GM23338 (cell line): Measurements from ENCODE around the gene ENOX1. TPM values are rescaled to one million over a fixed set of nuclear protein-coding genes. Genes with fewer than 3 reads are reported as not detected.
A peak's percentile ranks its signal among the peaks of the same experiment; 100 is the strongest.

ENCODE experiments used
- ATAC-seq: fragments of 200-7000 bp; cut with Tn5 transposase; 3 replicates; pipeline ENCODE4 v1.9.1; 2020
- DNase-seq: peaks from one replicate; pipeline ENCODE4 v3.0.0-alpha.2; 2015; ENCODE audit warnings: low spot score
- H2AFZ ChIP-seq: fragments of 200-600 bp; sonication (generic); 2 replicates; pipeline ENCODE4 v1.8.0; 2016; ENCODE audit warnings: antibody characterized with exemption, mild to moderate bottlenecking, moderate library complexity
- H3F3A ChIP-seq: fragments of 200-600 bp; sonication (generic); replicated peaks from 2 replicates; pipeline ENCODE4 v1.8.0; 2017; ENCODE audit warnings: antibody characterized with exemption, mixed run types, low read depth
- H3K27ac ChIP-seq: fragments of 200-600 bp; sonication (generic); 2 replicates; pipeline ENCODE4 v1.6.1; 2016; ENCODE audit warnings: low read depth
- H3K27me3 ChIP-seq: fragments of 200-600 bp; sonication (generic); 2 replicates; pipeline ENCODE4 v1.8.0; 2016; ENCODE audit warnings: mild to moderate bottlenecking, mixed run types, moderate library complexity; ENCODE audit not compliant: insufficient read depth
- H3K36me3 ChIP-seq: fragments of 200-600 bp; sonication (generic); 2 replicates; pipeline ENCODE4 v1.8.0; 2016; ENCODE audit warnings: mild to moderate bottlenecking; ENCODE audit not compliant: insufficient read depth
- H3K4me1 ChIP-seq: fragments of 200-600 bp; sonication (generic); 2 replicates; pipeline ENCODE4 v1.8.0; 2016; ENCODE audit warnings: mild to moderate bottlenecking, moderate library complexity; ENCODE audit not compliant: insufficient read depth
- H3K4me2 ChIP-seq: fragments of 200-600 bp; sonication (generic); 2 replicates; pipeline ENCODE4 v1.7.1; 2017; ENCODE audit warnings: mixed run types
- H3K4me3 ChIP-seq: fragments of 200-600 bp; sonication (generic); 2 replicates; pipeline ENCODE4 v1.6.1; 2016; ENCODE audit warnings: mixed run types
- H3K79me2 ChIP-seq: fragments of 200-600 bp; sonication (generic); replicated peaks from 2 replicates; pipeline ENCODE4 v1.8.0; 2017; ENCODE audit warnings: mild to moderate bottlenecking; ENCODE audit not compliant: insufficient read depth
- H3K9me2 ChIP-seq: fragments of 200-600 bp; sonication (generic); 2 replicates; pipeline ENCODE4 v1.8.0; 2017; ENCODE audit not compliant: insufficient read depth
- H4K20me1 ChIP-seq: fragments of 200-600 bp; sonication (generic); replicated peaks from 2 replicates; pipeline ENCODE4 v1.8.0; 2017; ENCODE audit warnings: mild to moderate bottlenecking; ENCODE audit not compliant: insufficient read depth
- H3K27ac Mint-ChIP-seq: 2 replicates; pipeline ENCODE4 v1.8.0; 2020; ENCODE audit warnings: inconsistent platforms, mild to moderate bottlenecking, moderate library complexity, mixed read lengths
- H3K27me3 Mint-ChIP-seq: 3 replicates; pipeline ENCODE4 v1.8.0; 2022; ENCODE audit warnings: low read depth, mild to moderate bottlenecking, moderate library complexity, mixed read lengths, inconsistent platforms; ENCODE audit not compliant: insufficient read depth, poor library complexity
- H3K36me3 Mint-ChIP-seq: 3 replicates; pipeline ENCODE4 v1.8.0; 2021; ENCODE audit warnings: low read depth, mild to moderate bottlenecking, inconsistent platforms, moderate library complexity, mixed read lengths
- H3K4me1 Mint-ChIP-seq: 3 replicates; pipeline ENCODE4 v1.8.0; 2020; ENCODE audit warnings: mild to moderate bottlenecking, inconsistent platforms, mixed read lengths
- H3K4me3 Mint-ChIP-seq: 3 replicates; pipeline ENCODE4 v1.8.0; 2021; ENCODE audit warnings: moderate library complexity, mild to moderate bottlenecking, inconsistent platforms, mixed read lengths
- H3K9me3 Mint-ChIP-seq: 3 replicates; pipeline ENCODE4 v1.8.0; 2020; ENCODE audit warnings: moderate library complexity, mild to moderate bottlenecking, inconsistent platforms, mixed read lengths
- CTCF ChIP-seq, 2 experiments: fragments of 200-600 bp in 1 of 2; sonication (generic) in 1 of 2; conservative IDR thresholded peaks; 2 replicates each; pipeline versions ENCODE4 v1.5.1 to v1.6.1; 2016 to 2017; ENCODE audit warnings: antibody characterized with exemption in 2 of 2, low read depth in 2 of 2, mild to moderate bottlenecking in 2 of 2, moderate library complexity in 1 of 2
- ETS1 ChIP-seq: IDR thresholded peaks from 2 replicates; pipeline ENCODE4 v1.6.1; 2016; ENCODE audit warnings: antibody characterized with exemption
- EZH2 ChIP-seq: fragments of 200-600 bp; sonication (generic); IDR thresholded peaks from one replicate; pipeline ENCODE4 v1.8.0; 2017; ENCODE audit warnings: antibody characterized with exemption, mild to moderate bottlenecking, low read depth; ENCODE audit not compliant: unreplicated experiment
- EZH2phosphoT487 ChIP-seq: fragments of 200-600 bp; sonication (generic); IDR thresholded peaks from one replicate; pipeline ENCODE4 v1.8.1; 2018; ENCODE audit warnings: antibody characterized with exemption; ENCODE audit not compliant: unreplicated experiment
- JUNB ChIP-seq: IDR thresholded peaks from one replicate; pipeline ENCODE4 v1.6.1; 2016; ENCODE audit warnings: antibody characterized with exemption; ENCODE audit not compliant: unreplicated experiment
- NANOG ChIP-seq: IDR thresholded peaks from 2 replicates; pipeline ENCODE4 v1.6.1; 2016; ENCODE audit warnings: antibody characterized with exemption, borderline replicate concordance
- POLR2AphosphoS5 ChIP-seq: IDR thresholded peaks from 2 replicates; pipeline ENCODE4 v1.6.1; 2016; ENCODE audit warnings: antibody characterized with exemption, low read depth
- REST ChIP-seq: IDR thresholded peaks from one replicate; pipeline ENCODE4 v1.6.1; 2018; ENCODE audit warnings: antibody characterized with exemption; ENCODE audit not compliant: unreplicated experiment
- STAT1 ChIP-seq: IDR thresholded peaks from one replicate; pipeline ENCODE4 v1.6.1; 2016; ENCODE audit warnings: antibody characterized with exemption; ENCODE audit not compliant: unreplicated experiment
- ZNF331 ChIP-seq: fragments of 250-450 bp; sonication (Bioruptor Pico); IDR thresholded peaks from 2 replicates; pipeline ENCODE4 v1.5.0; 2020; ENCODE audit warnings: low read depth, mild to moderate bottlenecking, moderate library complexity
- ZNF462 ChIP-seq: fragments of 250-450 bp; sonication (Bioruptor Pico); IDR thresholded peaks from 2 replicates; pipeline ENCODE4 v1.5.0; 2020; ENCODE audit warnings: mild to moderate bottlenecking, moderate library complexity
- polyA plus RNA-seq: library from polyadenylated mRNA; unstranded; fragments of >200 nt; fragmentation: Nextera tagmentation; extraction: Ambion mirVana; gene quantifications from 2 replicates; pipeline ENCODE4 v1.2.1, GENCODE V29; 2016
- total RNA-seq: library from RNA; depleted of rRNA; stranded (reverse); fragments of >200 nt; shearing (Covaris generic); gene quantifications from 2 replicates; pipeline ENCODE4 v1.2.3, GENCODE V29; 2014

Gene ENOX1
- total and polyA plus RNA-seq, 2 experiments from 2014 or later: 0.66 to 0.81 TPM

GRCh38 chr13:43596924-43597598, 189.7 kb downstream of the ENOX1 start:
- no peaks in the 10 kb centered on the region for H3K4me1 ChIP-seq
- no peaks in the 10 kb centered on the region for H3K79me2 ChIP-seq
- no peaks in the 10 kb centered on the region for H4K20me1 ChIP-seq
- Mint-ChIP-seq H3K27me3 (peaks cover 1% of the 10 kb centered on the region), H3K9me3 (no peaks in the 10 kb centered on the region), H3K4me3 (no peak overlapping the region), H3K4me1 (peaks cover 6% of the 10 kb centered on the region; the same call in 1 of the 3 replicates), H3K36me3 (no peaks in the 10 kb centered on the region), H3K27ac (no peak overlapping the region)
- H2AFZ ChIP-seq: 0 out of 2 replicates have a peak overlapping the region, but pooled peaks have one; percentile 12
- ATAC-seq: no peak
- DNase-seq: no peak
- H3K27me3 ChIP-seq: no peaks in the 10 kb centered on the region
- H3K36me3 ChIP-seq: no peaks in the 10 kb centered on the region
- no peak overlapping the region for H3K4me2 ChIP-seq
- TF ChIP-seq ZNF462 (CRISPR knock-in tag): no peak
- TF ChIP-seq ZNF331: no peak
- TF ChIP-seq ETS1: no peak
- no peak for TF ChIP-seq EZH2phosphoT487
- TF ChIP-seq POLR2AphosphoS5: no peak
- no peak for TF ChIP-seq NANOG
- no peak for TF ChIP-seq EZH2
- TF ChIP-seq JUNB: no peak
- no peak for TF ChIP-seq STAT1
- no peak for TF ChIP-seq REST
- no peak for TF ChIP-seq CTCF (conservative IDR thresholded peaks at IDR 0.05; ENCODE audit: low read depth in 2 of 2)
- no peaks in the 10 kb centered on the region for H3F3A ChIP-seq
- no peak overlapping the region for H3K4me3 ChIP-seq
- no peak overlapping the region for H3K27ac ChIP-seq
- 0 out of 2 replicates have a peak, but pooled peaks cover 6% of the 10 kb centered on the region for H3K9me2 ChIP-seq
